ENCODE measurements around the gene HIPK4. TPM values are rescaled to one million over a fixed set of nuclear protein-coding genes. Genes with fewer than 3 reads are reported as not detected.
"Not testable (repeated sequence)": the region's sequence is repeated elsewhere in the genome, so short reads cannot be mapped to it uniquely, and the experiment has no call there.

HIPK4 gene
- total RNA-seq (2014; rRNA removed; shearing (Covaris generic)) = 0.38 TPM in 1 of 2 replicates, not detected in the other

DNA sequence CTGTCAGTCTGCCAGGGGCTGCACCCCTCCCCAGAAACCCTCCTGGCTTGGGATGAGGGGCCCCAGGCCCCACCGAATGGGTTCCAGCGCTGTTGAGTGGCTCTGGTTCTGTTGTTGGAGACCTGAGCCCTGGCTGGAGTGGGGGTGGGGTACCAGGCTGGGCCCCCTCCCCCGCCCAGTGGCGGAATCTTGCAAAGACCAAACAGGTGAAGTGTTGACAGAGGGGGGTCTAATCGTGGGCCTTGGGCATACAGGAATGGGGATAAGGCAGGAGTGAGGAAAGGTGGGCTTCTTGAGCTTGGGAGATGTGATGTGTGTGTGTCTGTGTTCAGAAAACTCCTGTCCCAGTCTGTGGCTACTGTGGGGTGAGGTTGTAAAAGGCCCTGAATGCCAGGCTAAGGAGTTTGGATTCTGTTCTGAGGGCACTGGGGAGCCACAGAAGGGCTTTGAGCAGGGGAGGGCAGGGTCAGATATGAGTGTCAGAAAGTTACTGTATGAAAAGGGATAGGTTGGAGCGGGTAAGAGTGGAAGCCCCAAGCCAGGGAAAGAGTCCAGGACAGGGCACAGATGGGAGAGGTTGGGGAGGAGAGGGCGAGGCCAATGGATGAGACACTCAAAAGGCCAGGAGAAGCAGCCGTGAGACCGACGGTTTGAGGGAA is at the start of gene HIPK4:
HIPK4 (minus strand) TSS at position 98 of the 659 bp plus-strand sequence. CDS start 279 bp downstream, outside the sequence.
- no peak for DNase-seq (ENCODE audit: low spot score)

GRCh38 chr19:40438284-40438683 is 48.3 kb upstream of the HIPK4 start:
- DNase-seq (ENCODE audit: low spot score) = no peak

DNA sequence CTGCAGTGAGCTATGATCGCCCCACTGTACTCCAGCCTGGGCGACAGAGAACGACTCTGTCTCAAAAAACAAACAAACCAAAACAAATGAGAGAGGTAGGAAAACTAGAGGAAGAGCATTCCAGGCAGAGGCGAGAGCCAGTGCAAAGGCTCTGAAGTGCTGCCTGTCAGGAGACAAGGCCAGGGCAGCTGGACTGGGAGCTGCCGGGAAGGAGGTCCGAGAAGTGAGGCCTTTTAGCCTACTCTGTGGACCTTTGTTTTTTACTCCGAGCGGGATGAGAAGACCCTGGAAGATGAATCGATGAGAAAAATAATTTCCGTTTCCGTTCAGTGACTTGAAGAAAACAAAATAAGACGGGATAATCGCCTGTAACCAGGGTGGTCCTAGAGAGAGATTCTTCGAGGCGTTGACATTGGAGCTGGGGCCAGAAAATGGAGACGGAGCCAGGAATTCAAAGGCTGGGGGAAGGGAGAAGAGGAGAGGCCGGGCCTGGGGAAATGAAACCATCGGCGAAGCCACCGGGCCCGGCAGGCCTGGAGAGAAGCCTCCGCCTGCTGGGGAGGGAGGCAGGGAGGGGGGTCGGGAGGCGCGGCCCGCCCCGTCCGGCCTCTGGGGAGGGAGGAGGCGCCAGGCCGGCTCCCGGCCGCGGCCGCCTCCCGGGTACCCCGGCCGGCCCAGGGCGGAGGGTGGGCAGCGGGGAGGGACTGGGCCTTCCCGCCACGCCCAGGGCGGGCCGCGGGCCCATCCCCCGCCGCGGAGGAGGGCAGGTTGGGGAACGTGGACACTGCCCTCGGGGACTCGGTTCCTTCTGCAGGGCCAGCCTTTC is 43.6 kb upstream of the HIPK4 start:
- peak; percentile 87 for DNase-seq (ENCODE audit: low spot score)

DNA sequence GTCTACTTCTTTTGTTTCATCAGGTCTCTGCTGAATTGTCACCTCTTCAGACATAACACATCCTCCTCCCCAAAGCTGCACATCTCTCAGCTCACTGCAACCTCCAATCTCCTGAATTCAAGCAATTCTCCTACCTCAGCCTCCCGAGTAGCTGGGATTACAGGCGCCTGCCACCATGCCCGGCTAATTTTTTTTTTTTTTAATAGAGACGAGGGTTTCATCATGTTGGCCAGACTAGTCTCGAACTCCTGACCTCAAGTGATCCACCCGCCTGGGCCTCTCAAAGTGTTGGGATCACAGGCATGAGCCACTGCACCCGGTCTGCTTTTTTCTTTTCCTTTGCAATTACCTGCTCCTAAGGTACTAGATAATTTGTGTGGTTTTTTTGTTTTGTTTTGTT is 42.8 kb upstream of the HIPK4 start:
- DNase-seq (ENCODE audit: low spot score) = not testable (repeated sequence)

GRCh38 chr19:40431698-40432097 is 41.7 kb upstream of the HIPK4 start:
- DNase-seq (ENCODE audit: low spot score) = no peak

DNA sequence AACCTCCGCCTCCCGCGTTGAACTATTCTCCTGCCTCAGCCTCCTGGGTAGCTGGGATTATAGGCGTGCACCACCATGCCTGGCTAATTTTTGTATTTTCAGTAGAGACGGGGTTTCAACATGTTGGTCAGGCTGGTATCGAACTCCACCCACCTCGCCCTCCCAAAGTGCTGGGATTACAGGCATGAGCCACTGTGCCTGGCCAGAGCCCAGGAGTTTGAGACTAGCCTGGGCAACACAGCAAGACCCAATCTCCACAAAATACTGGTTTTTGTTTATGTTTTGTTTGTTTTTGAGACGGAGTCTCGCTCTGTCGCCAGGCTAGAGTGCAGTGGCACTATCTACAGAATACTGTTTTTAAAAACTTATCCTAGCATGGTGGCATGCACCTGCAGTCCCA is 40.3 kb upstream of the HIPK4 start:
- not testable (repeated sequence) for DNase-seq (ENCODE audit: low spot score)

GRCh38 chr19:40428197-40428596 is 38.2 kb upstream of the HIPK4 start:
- DNase-seq (ENCODE audit: low spot score) = not testable (repeated sequence)

- peak; percentile 99 for DNase-seq (ENCODE audit: low spot score)
Observed at GRCh38 chr19:40425450-40426287, 35.7 kb upstream of the HIPK4 start, which contains the start of gene SERTAD1. TSS of gene SERTAD1 (minus strand) at chr19:40425992. CDS start at chr19:40423546, 2,446 bp downstream.

- DNase-seq (ENCODE audit: low spot score) = no peak
Observed at GRCh38 chr19:40424637-40425449, 34.9 kb upstream of the HIPK4 start.

DNA sequence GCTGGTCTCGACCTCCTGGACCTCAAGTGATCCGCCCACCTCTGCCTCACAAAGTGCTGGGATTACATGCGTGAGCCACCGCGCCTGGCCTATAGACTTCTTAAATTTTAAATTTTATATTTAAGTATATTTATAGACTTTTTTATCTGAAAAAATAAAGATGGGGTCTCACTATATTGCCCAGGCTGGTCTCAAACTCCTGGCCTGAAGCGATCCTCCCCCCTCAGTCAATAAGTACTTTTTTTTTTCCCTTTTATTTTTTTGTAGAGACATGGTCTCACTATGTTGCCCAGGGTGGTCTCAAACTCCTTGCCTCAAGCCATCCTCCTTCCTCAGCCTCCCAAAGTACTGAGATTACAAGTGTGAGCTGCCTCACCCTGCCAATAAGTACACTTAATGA is 34.0 kb upstream of the HIPK4 start:
- no peak for DNase-seq (ENCODE audit: low spot score)

DNA sequence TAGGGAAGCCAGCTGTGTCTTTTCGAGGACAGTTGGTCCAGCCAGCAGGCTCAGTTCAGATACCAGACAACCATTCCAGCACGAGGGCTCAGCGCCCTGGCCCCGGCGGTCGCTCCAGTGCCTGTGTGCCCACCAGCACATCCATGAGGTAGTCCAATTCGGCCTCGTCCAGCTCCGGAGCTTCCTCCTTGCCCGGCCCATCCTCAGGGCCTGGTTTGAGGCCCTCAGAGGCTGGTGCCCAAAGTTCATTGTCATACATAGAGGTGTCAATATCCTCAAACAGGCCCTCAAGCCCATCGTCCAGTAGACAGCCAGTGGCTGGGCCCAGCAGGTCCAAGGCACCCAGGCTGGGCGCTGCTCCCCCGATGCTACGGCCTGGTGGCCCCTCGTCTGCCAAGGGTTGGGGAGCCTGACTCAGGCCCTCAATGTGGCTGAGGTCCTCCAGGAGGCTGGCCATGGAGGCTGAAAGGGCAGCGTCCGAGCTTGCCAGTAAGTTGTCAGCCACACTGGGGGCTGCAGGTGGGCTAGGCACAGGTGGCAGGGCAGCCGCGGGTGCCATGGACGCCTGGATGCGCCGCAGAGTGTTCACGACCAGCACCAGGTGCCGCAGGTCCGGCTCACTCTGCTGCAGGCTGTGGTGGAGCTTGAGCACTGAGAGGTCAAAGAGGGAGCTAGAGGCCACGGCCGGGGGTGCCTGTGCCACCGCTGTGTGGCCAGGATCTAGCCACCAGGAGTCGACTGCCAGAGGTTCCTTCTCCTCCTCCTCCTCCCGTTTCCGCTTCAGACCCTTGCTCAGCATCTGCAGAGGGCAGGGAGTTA is 33.0 kb upstream of the HIPK4 start:
- DNase-seq (ENCODE audit: low spot score) = no peak

DNA sequence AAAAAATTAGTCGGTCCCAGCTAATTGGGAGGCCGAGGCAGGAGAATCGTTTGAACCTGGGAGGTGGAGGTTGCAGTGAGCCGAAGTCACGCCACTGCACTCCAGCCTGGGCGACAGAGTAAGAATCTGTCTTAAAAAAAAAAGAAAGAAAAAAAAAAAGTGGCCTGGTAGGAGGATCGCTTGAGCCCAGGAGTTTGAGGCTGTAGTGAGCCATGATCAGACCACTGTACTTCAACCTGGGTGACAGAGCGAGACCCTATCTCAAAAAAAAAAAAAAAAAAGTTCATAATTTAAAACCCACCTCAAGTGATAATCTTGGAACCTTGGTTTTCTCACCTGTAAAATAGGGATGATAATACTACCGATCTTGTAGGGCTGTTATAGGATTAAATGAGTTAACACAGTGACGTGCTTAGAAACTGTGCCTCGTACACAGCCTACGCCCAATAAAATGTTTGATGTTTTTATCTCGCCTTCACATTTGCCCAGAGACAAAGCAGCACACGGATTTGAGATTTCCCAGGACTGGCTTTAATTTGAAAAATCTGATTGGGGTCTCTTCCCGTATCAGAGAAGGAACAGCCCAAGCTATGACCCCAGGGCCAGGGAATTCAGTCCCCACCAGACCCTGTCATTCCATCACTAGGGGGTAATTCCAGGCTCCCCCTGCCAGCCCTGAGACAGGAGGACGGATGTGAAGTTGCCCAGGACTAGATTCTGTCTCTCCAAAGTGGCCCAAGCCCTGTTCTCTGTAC is 32.2 kb upstream of the HIPK4 start:
- no peak for DNase-seq (ENCODE audit: low spot score)

- peak; percentile 84 for DNase-seq (ENCODE audit: low spot score)
Observed at GRCh38 chr19:40420766-40421765, 31.1 kb upstream of the HIPK4 start.

- no peak for DNase-seq (ENCODE audit: low spot score)
Observed at GRCh38 chr19:40420451-40420765, 30.4 kb upstream of the HIPK4 start.

- no peak for DNase-seq (ENCODE audit: low spot score)
Observed at GRCh38 chr19:40419780-40420179, 29.8 kb upstream of the HIPK4 start.

DNA sequence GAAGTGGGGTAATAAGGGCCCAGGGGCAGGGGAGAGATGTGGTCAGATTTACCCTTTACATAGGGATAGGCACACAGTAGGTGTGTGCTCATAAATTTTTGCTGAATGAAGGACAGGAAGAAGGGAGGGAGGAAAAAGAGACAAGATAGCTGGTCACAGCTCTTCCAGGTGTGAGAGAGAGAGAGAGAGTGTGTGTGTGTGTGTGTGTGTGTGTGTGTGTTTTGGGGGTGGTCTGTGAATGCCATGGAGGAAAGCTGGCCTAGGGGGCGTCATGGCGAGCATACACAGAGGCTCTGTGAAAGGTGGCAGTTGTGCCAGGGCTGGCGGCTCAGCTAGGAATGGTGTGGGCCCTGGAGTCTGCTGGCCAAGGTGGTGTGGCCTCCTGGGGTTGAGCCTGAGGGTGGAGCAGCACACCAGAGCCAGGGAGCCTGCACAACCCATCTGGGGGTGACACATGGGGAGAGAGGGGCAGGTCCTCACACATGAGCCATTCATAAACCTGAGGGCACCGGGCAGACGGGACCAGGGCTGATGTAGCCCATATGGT is 29.2 kb upstream of the HIPK4 start:
- no peak for DNase-seq (ENCODE audit: low spot score)

DNA sequence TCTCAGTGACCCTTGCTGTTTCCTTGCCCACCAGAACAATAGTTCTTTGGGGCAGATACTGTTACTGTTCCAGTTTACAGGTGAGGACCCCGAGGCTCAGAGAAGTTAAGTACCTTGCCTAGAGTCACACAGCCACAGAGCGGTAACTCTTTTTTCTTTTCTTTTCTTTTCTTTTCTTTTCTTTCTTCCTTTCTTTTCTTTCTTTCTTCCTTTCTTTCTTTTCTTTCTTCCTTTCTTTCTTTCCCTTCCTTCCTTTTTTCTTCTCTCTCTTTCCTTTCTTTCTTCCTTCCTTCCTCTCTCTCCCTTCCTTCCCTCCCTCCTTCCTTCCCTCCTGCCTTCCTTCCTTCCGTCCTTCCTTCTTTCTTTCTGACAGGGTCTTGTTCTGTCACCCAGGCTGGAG is 28.1 kb upstream of the HIPK4 start:
- DNase-seq (ENCODE audit: low spot score) = no peak

- no peak for DNase-seq (ENCODE audit: low spot score)
Observed at GRCh38 chr19:40417643-40417981, 27.6 kb upstream of the HIPK4 start.

All from A172 (cell line).